Sigmoid colon (tissue), 7 donors: ENCODE measurements around the gene LIMK2. TPM values are rescaled to one million over a fixed set of nuclear protein-coding genes. Genes with fewer than 3 reads are reported as not detected.

Experiments
- DNase-seq: peaks from one replicate; pipeline ENCODE4 v3.0.0-alpha.2; 2019
- H3K27ac ChIP-seq, 4 donors: fragments of 200-600 bp; sonication (generic); one replicate each; pipeline ENCODE4 v1.5.1; 2016 to 2019; ENCODE audit warnings: mild to moderate bottlenecking in 1 of 4
- H3K27me3 ChIP-seq, 3 donors: fragments of 200-600 bp; sonication (generic); one replicate each; pipeline ENCODE4 v1.5.1; 2019; ENCODE audit warnings: mild to moderate bottlenecking in 1 of 3
- H3K36me3 ChIP-seq, 4 donors: fragments of 200-600 bp; sonication (generic); one replicate each; pipeline ENCODE4 v1.5.1; 2016 to 2019
- H3K4me1 ChIP-seq, 4 donors: fragments of 200-600 bp; sonication (generic); one replicate each; pipeline ENCODE4 v1.5.1; 2017 to 2019
- H3K4me3 ChIP-seq, 4 donors: fragments of 200-600 bp; sonication (generic); one replicate each; pipeline ENCODE4 v1.5.1; 2017 to 2019; ENCODE audit warnings: mild to moderate bottlenecking in 2 of 4, moderate library complexity in 1 of 4
- H3K9me3 ChIP-seq, 4 donors: fragments of 200-600 bp in 3 of 4; sonication (generic) in 3 of 4; one replicate each; pipeline versions ENCODE4 v1.5.1 to v1.6.1; 2013 to 2019
- EP300 ChIP-seq, 4 donors: sonication (generic); formaldehyde crosslinking; IDR thresholded peaks; one replicate each; pipeline ENCODE4 v1.6.1; 2017; ENCODE audit warnings: antibody characterized with exemption in 4 of 4
- POLR2A ChIP-seq, 2 donors: fragments of 450-650 bp; IDR thresholded peaks; one replicate each; pipeline ENCODE4 v1.6.1; 2016; ENCODE audit warnings: antibody characterized with exemption in 2 of 2, mild to moderate bottlenecking in 2 of 2, moderate library complexity in 2 of 2
- POLR2AphosphoS5 ChIP-seq, 4 donors: sonication (generic); formaldehyde crosslinking; IDR thresholded peaks; one replicate each; pipeline ENCODE4 v1.6.1; 2017; ENCODE audit warnings: antibody characterized with exemption in 4 of 4
- WGBS, 2 donors: extraction: QIAGEN DNeasy Blood & Tissue Kit; methylation state at CpG; one replicate each; pipeline ENCODE4 v1.1.7; 2013; 5-methylcytosine and 5-hydroxymethylcytosine counted together
- intact Hi-C: fragments of 100-400 bp; cut with DNase I; formaldehyde crosslinking; loops from one replicate; pipeline ENCODE4 v1.15.1; 2023
- polyA plus RNA-seq, 3 donors: library from polyadenylated mRNA; stranded (reverse); fragments of 200-250 nt; gene quantifications; one replicate each; pipeline ENCODE4 v1.2.3, GENCODE V29; 2013
- total RNA-seq, 4 donors: library from RNA; depleted of rRNA; stranded (reverse); fragments of >200 nt; gene quantifications; one replicate each; pipeline ENCODE4 v1.1.0, GENCODE V29; 2016
- TF ChIP-seq, protein P1 (sequence below), 4 experiments: fragments of 450-650 bp in 3 of 4; fragments of 200-600 bp in 1 of 4; IDR thresholded peaks; one replicate each; pipeline ENCODE4 v1.5.1; 2016 to 2019; ENCODE audit warnings: antibody characterized with exemption in 4 of 4, mild to moderate bottlenecking in 3 of 4, moderate library complexity in 2 of 4
- donor health status: healthy with polysubstance abuse.
- donor health status: Bipolar disorder and iron deficiency.
- donor health status: healthy.

Gene LIMK2
- total and polyA plus RNA-seq, 7 donors: 10.3 to 58.7 (median 20.8) TPM

DNA sequence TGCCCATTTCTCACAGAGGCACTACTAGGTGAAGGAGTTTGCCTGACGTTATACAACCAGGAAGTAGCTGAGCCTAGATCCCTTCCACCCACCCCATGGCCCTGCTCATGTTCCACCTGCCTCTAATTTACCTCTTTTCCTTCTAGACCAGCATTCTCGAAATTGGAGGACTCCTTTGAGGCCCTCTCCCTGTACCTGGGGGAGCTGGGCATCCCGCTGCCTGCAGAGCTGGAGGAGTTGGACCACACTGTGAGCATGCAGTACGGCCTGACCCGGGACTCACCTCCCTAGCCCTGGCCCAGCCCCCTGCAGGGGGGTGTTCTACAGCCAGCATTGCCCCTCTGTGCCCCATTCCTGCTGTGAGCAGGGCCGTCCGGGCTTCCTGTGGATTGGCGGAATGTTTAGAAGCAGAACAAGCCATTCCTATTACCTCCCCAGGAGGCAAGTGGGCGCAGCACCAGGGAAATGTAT lies 66.1 kb downstream of the LIMK2 start:
- Histone ChIP-seq H3K9me3 (no peaks in the 10 kb centered on the region), H3K27ac (peak overlapping the region in 1 of 4 donors; percentile 8), H3K4me1 (no peaks in the 10 kb centered on the region), H3K4me3 (no peak overlapping the region), H3K36me3 (peaks cover 23 to 85% (median 30%) of the 10 kb centered on the region in 4 donors), H3K27me3 (no peaks in the 10 kb centered on the region)
- WGBS, 2 donors: 73 to 80% methylated on average over 9 of the region's 9 CpGs
- intact Hi-C loops: no loop called here
- TF ChIP-seq POLR2A (IDR thresholded peaks at IDR 0.05) (no peak), EP300 (IDR thresholded peaks at IDR 0.05) (no peak), POLR2AphosphoS5 (IDR thresholded peaks at IDR 0.05) (no peak)
- TF ChIP-seq, protein P1, sequence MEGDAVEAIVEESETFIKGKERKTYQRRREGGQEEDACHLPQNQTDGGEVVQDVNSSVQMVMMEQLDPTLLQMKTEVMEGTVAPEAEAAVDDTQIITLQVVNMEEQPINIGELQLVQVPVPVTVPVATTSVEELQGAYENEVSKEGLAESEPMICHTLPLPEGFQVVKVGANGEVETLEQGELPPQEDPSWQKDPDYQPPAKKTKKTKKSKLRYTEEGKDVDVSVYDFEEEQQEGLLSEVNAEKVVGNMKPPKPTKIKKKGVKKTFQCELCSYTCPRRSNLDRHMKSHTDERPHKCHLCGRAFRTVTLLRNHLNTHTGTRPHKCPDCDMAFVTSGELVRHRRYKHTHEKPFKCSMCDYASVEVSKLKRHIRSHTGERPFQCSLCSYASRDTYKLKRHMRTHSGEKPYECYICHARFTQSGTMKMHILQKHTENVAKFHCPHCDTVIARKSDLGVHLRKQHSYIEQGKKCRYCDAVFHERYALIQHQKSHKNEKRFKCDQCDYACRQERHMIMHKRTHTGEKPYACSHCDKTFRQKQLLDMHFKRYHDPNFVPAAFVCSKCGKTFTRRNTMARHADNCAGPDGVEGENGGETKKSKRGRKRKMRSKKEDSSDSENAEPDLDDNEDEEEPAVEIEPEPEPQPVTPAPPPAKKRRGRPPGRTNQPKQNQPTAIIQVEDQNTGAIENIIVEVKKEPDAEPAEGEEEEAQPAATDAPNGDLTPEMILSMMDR (IDR thresholded peaks at IDR 0.05): no peak
- DNase-seq: peak; percentile 60

DNA sequence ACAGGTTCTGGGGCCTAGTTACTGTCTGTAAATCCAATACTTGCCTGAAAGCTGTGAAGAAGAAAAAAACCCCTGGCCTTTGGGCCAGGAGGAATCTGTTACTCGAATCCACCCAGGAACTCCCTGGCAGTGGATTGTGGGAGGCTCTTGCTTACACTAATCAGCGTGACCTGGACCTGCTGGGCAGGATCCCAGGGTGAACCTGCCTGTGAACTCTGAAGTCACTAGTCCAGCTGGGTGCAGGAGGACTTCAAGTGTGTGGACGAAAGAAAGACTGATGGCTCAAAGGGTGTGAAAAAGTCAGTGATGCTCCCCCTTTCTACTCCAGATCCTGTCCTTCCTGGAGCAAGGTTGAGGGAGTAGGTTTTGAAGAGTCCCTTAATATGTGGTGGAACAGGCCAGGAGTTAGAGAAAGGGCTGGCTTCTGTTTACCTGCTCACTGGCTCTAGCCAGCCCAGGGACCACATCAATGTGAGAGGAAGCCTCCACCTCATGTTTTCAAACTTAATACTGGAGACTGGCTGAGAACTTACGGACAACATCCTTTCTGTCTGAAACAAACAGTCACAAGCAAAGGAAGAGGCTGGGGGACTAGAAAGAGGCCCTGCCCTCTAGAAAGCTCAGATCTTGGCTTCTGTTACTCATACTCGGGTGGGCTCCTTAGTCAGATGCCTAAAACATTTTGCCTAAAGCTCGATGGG lies 66.7 kb downstream of the LIMK2 start:
- H3K4me1 ChIP-seq: no peaks in the 10 kb centered on the region
- 74 to 75% methylated on average over 6 of the region's 6 CpGs for WGBS, 2 donors
- H3K9me3 ChIP-seq: no peaks in the 10 kb centered on the region
- DNase-seq: peak; percentile 58
- H3K27me3 ChIP-seq: no peaks in the 10 kb centered on the region
- peak in 2 of 4 donors; percentile 5 to 29 for TF ChIP-seq POLR2AphosphoS5 (IDR thresholded peaks at IDR 0.05)
- TF ChIP-seq, protein P1 (IDR thresholded peaks at IDR 0.05): no peak
- H3K4me3 ChIP-seq: no peak overlapping the region
- H3K36me3 ChIP-seq: peaks cover 24 to 85% (median 33%) of the 10 kb centered on the region in 4 donors
- H3K27ac ChIP-seq: no peak overlapping the region
- intact Hi-C loops: no loop called here

DNA sequence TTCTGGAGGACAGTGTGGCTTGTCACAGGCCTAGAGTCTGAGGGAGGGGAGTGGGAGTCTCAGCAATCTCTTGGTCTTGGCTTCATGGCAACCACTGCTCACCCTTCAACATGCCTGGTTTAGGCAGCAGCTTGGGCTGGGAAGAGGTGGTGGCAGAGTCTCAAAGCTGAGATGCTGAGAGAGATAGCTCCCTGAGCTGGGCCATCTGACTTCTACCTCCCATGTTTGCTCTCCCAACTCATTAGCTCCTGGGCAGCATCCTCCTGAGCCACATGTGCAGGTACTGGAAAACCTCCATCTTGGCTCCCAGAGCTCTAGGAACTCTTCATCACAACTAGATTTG lies 67.2 kb downstream of the LIMK2 start:
- intact Hi-C loops: no loop called here
- no peaks in the 10 kb centered on the region for H3K27me3 ChIP-seq
- no peak overlapping the region for H3K27ac ChIP-seq
- peaks cover 25 to 85% (median 37%) of the 10 kb centered on the region in 4 donors for H3K36me3 ChIP-seq
- peak; percentile 37 for DNase-seq
- H3K4me1 ChIP-seq: peaks cover 0 to under 1% (median under 1%) of the 10 kb centered on the region in 4 donors
- no peak overlapping the region for H3K4me3 ChIP-seq
- H3K9me3 ChIP-seq: no peaks in the 10 kb centered on the region
- TF ChIP-seq POLR2AphosphoS5 (IDR thresholded peaks at IDR 0.05) (peak in 1 of 4 donors; percentile 1), POLR2A (IDR thresholded peaks at IDR 0.05) (no peak)

DNA sequence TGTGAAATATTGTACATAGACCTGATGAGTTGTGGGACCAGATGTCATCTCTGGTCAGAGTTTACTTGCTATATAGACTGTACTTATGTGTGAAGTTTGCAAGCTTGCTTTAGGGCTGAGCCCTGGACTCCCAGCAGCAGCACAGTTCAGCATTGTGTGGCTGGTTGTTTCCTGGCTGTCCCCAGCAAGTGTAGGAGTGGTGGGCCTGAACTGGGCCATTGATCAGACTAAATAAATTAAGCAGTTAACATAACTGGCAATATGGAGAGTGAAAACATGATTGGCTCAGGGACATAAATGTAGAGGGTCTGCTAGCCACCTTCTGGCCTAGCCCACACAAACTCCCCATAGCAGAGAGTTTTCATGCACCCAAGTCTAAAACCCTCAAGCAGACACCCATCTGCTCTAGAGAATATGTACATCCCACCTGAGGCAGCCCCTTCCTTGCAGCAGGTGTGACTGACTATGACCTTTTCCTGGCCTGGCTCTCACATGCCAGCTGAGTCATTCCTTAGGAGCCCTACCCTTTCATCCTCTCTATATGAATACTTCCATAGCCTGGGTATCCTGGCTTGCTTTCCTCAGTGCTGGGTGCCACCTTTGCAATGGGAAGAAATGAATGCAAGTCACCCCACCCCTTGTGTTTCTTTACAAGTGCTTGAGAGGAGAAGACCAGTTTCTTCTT lies 67.9 kb downstream of the LIMK2 start:
- peak; percentile 28 for DNase-seq
- Histone ChIP-seq H3K9me3 (no peaks in the 10 kb centered on the region), H3K4me1 (peaks cover 0 to 7% (median 7%) of the 10 kb centered on the region in 4 donors), H3K4me3 (no peak overlapping the region), H3K27me3 (no peaks in the 10 kb centered on the region), H3K36me3 (peaks cover 27 to 85% (median 43%) of the 10 kb centered on the region in 4 donors), H3K27ac (peak overlapping the region in 2 of 4 donors; percentile 4 to 28)
- peak in 2 of 4 donors; percentile 4 to 10 for TF ChIP-seq POLR2AphosphoS5 (IDR thresholded peaks at IDR 0.05)
- no peak for TF ChIP-seq EP300 (IDR thresholded peaks at IDR 0.05)
- intact Hi-C loops: no loop called here

DNA sequence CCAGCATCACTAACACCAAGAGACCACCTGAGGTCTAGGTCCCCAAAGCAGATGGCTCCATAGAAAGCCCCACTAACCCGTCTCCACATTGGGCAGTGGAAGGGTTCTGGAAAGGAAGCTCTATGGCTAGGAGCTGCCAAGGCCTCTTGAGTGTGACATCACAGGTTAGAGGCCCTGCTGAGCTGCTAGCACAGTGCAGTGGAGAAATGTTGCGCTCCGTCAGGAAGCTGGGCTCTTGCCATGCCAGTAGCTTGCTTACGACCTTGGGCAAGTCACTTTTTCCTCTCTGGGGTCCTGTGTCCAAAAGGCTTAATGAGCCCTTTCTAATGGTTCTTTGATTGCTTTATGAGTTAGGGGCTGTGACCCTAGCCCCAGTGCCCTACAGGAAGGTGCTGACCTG lies 69.6 kb downstream of the LIMK2 start:
- Histone ChIP-seq H3K4me3 (no peak overlapping the region), H3K27me3 (no peaks in the 10 kb centered on the region), H3K36me3 (peaks cover 23 to 90% (median 39%) of the 10 kb centered on the region in 4 donors), H3K4me1 (peaks cover 0 to 25% (median 22%) of the 10 kb centered on the region in 4 donors), H3K9me3 (no peaks in the 10 kb centered on the region), H3K27ac (peak overlapping the region in 3 of 4 donors; percentile 6 to 25 (median 24))
- WGBS, 2 donors: 61 to 67% methylated on average over 4 of the region's 4 CpGs
- intact Hi-C loops: no loop called here
- TF ChIP-seq EP300 (IDR thresholded peaks at IDR 0.05): no peak
- TF ChIP-seq POLR2A (IDR thresholded peaks at IDR 0.05): no peak
- TF ChIP-seq POLR2AphosphoS5 (IDR thresholded peaks at IDR 0.05): no peak
- TF ChIP-seq, protein P1 (IDR thresholded peaks at IDR 0.05): no peak
- DNase-seq: peak; percentile 62
